ENCODE data around the gene YKT6. TPM values are rescaled to one million over a fixed set of nuclear protein-coding genes. Genes with fewer than 3 reads are reported as not detected.

YKT6 gene
- total and polyA plus RNA-seq, 2 experiments from 2014 or later, result 33.5 to 114 TPM

GRCh38 chr7:44187636-44188416, 13.0 kb upstream of the YKT6 start:
- Histone ChIP-seq H4K20me1 (replicated peaks; ENCODE audit: insufficient read depth) (no peaks in the 10 kb centered on the region), H3K27ac (ENCODE audit: low read depth) (no peak overlapping the region), H3K79me2 (replicated peaks; ENCODE audit: insufficient read depth) (no peaks in the 10 kb centered on the region), H3K4me1 (ENCODE audit: insufficient read depth) (no peaks in the 10 kb centered on the region), H2AFZ (no peak overlapping the region), H3K4me2 (no peak overlapping the region), H3K36me3 (ENCODE audit: insufficient read depth) (no peaks in the 10 kb centered on the region), H3F3A (replicated peaks; ENCODE audit: low read depth) (no peaks in the 10 kb centered on the region), H3K27me3 (ENCODE audit: insufficient read depth) (no peaks in the 10 kb centered on the region), H3K9me2 (ENCODE audit: insufficient read depth) (no peaks in the 10 kb centered on the region), H3K4me3 (no peak overlapping the region)
- peaks cover 13% of the 10 kb centered on the region for H3K27me3 Mint-ChIP-seq (ENCODE audit: insufficient read depth, low read depth, poor library complexity)
- no peak overlapping the region for H3K27ac Mint-ChIP-seq
- DNase-seq (ENCODE audit: low spot score) (no peak), ATAC-seq (no peak)
- H3K4me1 Mint-ChIP-seq, result peaks cover 18% of the 10 kb centered on the region
- H3K36me3 Mint-ChIP-seq (ENCODE audit: low read depth), result no peaks in the 10 kb centered on the region; the same call in 2 of the 3 replicates
- H3K4me3 Mint-ChIP-seq, result no peak overlapping the region
- H3K9me3 Mint-ChIP-seq, result peaks cover 5% of the 10 kb centered on the region
- TF ChIP-seq, protein P1, sequence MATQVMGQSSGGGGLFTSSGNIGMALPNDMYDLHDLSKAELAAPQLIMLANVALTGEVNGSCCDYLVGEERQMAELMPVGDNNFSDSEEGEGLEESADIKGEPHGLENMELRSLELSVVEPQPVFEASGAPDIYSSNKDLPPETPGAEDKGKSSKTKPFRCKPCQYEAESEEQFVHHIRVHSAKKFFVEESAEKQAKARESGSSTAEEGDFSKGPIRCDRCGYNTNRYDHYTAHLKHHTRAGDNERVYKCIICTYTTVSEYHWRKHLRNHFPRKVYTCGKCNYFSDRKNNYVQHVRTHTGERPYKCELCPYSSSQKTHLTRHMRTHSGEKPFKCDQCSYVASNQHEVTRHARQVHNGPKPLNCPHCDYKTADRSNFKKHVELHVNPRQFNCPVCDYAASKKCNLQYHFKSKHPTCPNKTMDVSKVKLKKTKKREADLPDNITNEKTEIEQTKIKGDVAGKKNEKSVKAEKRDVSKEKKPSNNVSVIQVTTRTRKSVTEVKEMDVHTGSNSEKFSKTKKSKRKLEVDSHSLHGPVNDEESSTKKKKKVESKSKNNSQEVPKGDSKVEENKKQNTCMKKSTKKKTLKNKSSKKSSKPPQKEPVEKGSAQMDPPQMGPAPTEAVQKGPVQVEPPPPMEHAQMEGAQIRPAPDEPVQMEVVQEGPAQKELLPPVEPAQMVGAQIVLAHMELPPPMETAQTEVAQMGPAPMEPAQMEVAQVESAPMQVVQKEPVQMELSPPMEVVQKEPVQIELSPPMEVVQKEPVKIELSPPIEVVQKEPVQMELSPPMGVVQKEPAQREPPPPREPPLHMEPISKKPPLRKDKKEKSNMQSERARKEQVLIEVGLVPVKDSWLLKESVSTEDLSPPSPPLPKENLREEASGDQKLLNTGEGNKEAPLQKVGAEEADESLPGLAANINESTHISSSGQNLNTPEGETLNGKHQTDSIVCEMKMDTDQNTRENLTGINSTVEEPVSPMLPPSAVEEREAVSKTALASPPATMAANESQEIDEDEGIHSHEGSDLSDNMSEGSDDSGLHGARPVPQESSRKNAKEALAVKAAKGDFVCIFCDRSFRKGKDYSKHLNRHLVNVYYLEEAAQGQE (IDR thresholded peaks at IDR 0.05; ENCODE audit: unreplicated experiment), result no peak
- TF ChIP-seq ZNF462 (CRISPR knock-in tag; IDR thresholded peaks at IDR 0.05), result no peak
- no peak for TF ChIP-seq POLR2AphosphoS5 (IDR thresholded peaks at IDR 0.05; ENCODE audit: low read depth)
- no peak for TF ChIP-seq ZNF114 (CRISPR knock-in tag; IDR thresholded peaks at IDR 0.05)
- TF ChIP-seq CREB1 (CRISPR knock-in tag; IDR thresholded peaks at IDR 0.05; ENCODE audit: low read depth), result no peak
- TF ChIP-seq EZH2phosphoT487 (IDR thresholded peaks at IDR 0.05; ENCODE audit: unreplicated experiment), result no peak
- no peak for TF ChIP-seq ZNF331 (CRISPR knock-in tag; IDR thresholded peaks at IDR 0.05; ENCODE audit: low read depth)
- TF ChIP-seq EZH2 (IDR thresholded peaks at IDR 0.05; ENCODE audit: low read depth, unreplicated experiment), result no peak
- TF ChIP-seq, protein P2, sequence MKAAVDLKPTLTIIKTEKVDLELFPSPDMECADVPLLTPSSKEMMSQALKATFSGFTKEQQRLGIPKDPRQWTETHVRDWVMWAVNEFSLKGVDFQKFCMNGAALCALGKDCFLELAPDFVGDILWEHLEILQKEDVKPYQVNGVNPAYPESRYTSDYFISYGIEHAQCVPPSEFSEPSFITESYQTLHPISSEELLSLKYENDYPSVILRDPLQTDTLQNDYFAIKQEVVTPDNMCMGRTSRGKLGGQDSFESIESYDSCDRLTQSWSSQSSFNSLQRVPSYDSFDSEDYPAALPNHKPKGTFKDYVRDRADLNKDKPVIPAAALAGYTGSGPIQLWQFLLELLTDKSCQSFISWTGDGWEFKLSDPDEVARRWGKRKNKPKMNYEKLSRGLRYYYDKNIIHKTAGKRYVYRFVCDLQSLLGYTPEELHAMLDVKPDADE (IDR thresholded peaks at IDR 0.05), result no peak
- TF ChIP-seq JUNB (IDR thresholded peaks at IDR 0.05; ENCODE audit: unreplicated experiment), result no peak
- no peak for TF ChIP-seq NANOG (IDR thresholded peaks at IDR 0.05; ENCODE audit: borderline replicate concordance)
